Activated CD8-positive, alpha-beta T cell treated with anti-CD3 and anti-CD28 coated beads for 36 hours (primary cell): ENCODE measurements around the gene KLHL8. TPM values are rescaled to one million over a fixed set of nuclear protein-coding genes. Genes with fewer than 3 reads are reported as not detected.

Source experiments
- ATAC-seq: fragments of 200-7000 bp; cut with Tn5 transposase; one replicate; pipeline ENCODE4 v1.10.0; 2021; ENCODE audit warnings: mild to moderate bottlenecking, moderate library complexity
- CTCF ChIA-PET: fragments of 350-600 bp; sonication (Branson Sonifier 250); formaldehyde crosslinking; loops from one replicate; lab custom pipeline; 2021; ENCODE audit warnings: antibody characterized with exemption; lab: Charles Lee
- POLR2A ChIA-PET: fragments of 350-600 bp; sonication (Branson Sonifier 250); formaldehyde crosslinking; loops from one replicate; lab custom pipeline; 2021; ENCODE audit warnings: antibody characterized with exemption; lab: Charles Lee
- DNase-seq: peaks from one replicate; pipeline ENCODE4 v3.0.0-alpha.2; 2020
- H3K27ac Mint-ChIP-seq: one replicate; pipeline ENCODE4 v1.8.0; 2021; ENCODE audit warnings: mild to moderate bottlenecking, mixed read lengths
- H3K27me3 Mint-ChIP-seq: one replicate; pipeline ENCODE4 v1.8.0; 2021; ENCODE audit warnings: mixed read lengths
- H3K36me3 Mint-ChIP-seq: one replicate; pipeline ENCODE4 v1.8.0; 2021; ENCODE audit warnings: low read depth, mixed read lengths
- H3K4me1 Mint-ChIP-seq: one replicate; pipeline ENCODE4 v1.8.0; 2021; ENCODE audit warnings: low read depth, mixed read lengths
- H3K4me3 Mint-ChIP-seq: one replicate; pipeline ENCODE4 v1.8.0; 2021; ENCODE audit warnings: mild to moderate bottlenecking, moderate library complexity, mixed read lengths
- H3K9me3 Mint-ChIP-seq: one replicate; pipeline ENCODE4 v1.8.0; 2021; ENCODE audit warnings: mixed read lengths
- intact Hi-C: fragments of 100-400 bp; cut with micrococcal nuclease; formaldehyde crosslinking; loops from one replicate; pipeline ENCODE4 v1.10.0; 2022
- total RNA-seq, 2 experiments: library from RNA; stranded (reverse); gene quantifications; one replicate each; pipeline ENCODE4 v1.2.3, GENCODE V29; 2021
- TF ChIP-seq, protein P1 (sequence below): fragments of 200-600 bp; IDR thresholded peaks from one replicate; pipeline ENCODE4 v1.8.0; 2022; ENCODE audit warnings: antibody characterized with exemption, mild to moderate bottlenecking

Gene KLHL8
- total RNA-seq, 2 experiments from 2014 or later = 12.0 to 12.5 TPM

DNA sequence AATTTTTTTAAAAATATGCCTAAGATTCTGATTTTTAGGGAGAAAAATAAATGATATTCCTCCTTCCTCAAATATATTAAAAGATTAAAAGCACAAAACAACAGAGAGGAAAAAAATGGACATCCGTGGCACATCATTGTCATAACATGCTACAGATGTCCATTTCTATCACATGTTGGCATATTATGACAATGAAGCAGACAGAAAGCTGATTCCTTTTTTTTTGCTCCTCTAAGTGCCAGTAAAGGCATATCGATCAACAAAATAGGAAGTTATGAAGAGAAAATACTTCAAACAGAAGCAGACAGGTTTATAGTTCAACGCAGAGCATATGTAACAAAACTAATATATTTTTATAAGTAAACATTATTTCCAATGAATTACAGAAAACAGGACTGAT lies 11.2 kb downstream of the KLHL8 start:
- ChIA-PET POLR2A (no interaction called here), CTCF (interaction anchor here (1.2 to 2.2 kb wide), 3 partner anchors 10 to 59 kb away, joined by 3 to 7 read pairs (median 4); no protein-coding TSS in a partner anchor)
- H3K27ac Mint-ChIP-seq = no peak overlapping the region
- H3K36me3 Mint-ChIP-seq = peaks cover 22% of the 10 kb centered on the region
- H3K27me3 Mint-ChIP-seq = no peaks in the 10 kb centered on the region
- no peak for DNase-seq
- H3K9me3 Mint-ChIP-seq = no peaks in the 10 kb centered on the region
- H3K4me3 Mint-ChIP-seq = no peak overlapping the region
- ATAC-seq = no peak
- TF ChIP-seq, protein P1, sequence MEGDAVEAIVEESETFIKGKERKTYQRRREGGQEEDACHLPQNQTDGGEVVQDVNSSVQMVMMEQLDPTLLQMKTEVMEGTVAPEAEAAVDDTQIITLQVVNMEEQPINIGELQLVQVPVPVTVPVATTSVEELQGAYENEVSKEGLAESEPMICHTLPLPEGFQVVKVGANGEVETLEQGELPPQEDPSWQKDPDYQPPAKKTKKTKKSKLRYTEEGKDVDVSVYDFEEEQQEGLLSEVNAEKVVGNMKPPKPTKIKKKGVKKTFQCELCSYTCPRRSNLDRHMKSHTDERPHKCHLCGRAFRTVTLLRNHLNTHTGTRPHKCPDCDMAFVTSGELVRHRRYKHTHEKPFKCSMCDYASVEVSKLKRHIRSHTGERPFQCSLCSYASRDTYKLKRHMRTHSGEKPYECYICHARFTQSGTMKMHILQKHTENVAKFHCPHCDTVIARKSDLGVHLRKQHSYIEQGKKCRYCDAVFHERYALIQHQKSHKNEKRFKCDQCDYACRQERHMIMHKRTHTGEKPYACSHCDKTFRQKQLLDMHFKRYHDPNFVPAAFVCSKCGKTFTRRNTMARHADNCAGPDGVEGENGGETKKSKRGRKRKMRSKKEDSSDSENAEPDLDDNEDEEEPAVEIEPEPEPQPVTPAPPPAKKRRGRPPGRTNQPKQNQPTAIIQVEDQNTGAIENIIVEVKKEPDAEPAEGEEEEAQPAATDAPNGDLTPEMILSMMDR = no peak
- H3K4me1 Mint-ChIP-seq = peaks cover 15% of the 10 kb centered on the region
- intact Hi-C loops = no loop called here

DNA sequence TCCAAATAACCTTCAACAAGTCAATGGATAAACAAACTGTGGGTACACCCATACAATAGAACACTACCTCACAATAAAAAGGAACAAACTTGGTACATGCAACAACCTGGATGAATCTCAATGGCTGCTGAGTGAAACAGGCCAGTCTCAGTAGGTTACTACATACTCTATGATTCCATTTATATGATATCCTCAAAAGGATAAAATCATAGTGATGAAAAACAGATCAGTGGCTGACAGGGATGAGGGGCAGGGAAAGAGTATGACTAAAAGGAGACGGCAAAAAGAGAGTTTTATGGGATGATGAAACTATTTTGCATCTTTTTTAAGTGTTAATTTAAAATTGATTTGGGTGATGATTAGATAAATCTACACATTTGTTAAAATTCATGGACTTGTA lies 15.9 kb downstream of the KLHL8 start:
- ATAC-seq (no peak), DNase-seq (no peak)
- H3K27me3 Mint-ChIP-seq = no peaks in the 10 kb centered on the region
- H3K4me3 Mint-ChIP-seq = no peak overlapping the region
- ChIA-PET POLR2A (no interaction called here), CTCF (interaction anchor here (2.1 kb wide), 1 partner anchor 54 kb away, joined by 5 read pairs; no protein-coding TSS in a partner anchor)
- H3K4me1 Mint-ChIP-seq = peaks cover 12% of the 10 kb centered on the region
- intact Hi-C loops = no loop called here
- H3K9me3 Mint-ChIP-seq = peaks cover 7% of the 10 kb centered on the region
- peaks cover 35% of the 10 kb centered on the region for H3K36me3 Mint-ChIP-seq
- no peak overlapping the region for H3K27ac Mint-ChIP-seq
- TF ChIP-seq, protein P1 = no peak

DNA sequence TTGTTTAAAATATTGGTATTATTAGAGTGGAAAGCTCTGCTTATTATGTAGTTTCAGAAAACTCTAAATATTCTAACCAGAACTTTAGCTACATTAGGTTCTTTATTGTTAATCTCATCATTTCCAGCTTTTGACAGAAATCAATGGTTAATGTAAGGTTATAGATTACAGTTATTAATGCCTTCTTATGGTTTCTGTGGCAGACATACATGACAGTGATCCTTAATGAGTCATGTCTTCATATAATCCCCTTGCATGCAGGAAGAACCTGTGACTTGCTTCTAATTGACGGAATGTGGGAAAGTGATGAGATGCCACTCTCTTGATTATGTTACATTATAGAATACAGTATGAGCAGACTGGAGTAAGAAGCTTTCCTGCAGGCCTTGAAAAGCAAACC lies 23.5 kb downstream of the KLHL8 start:
- intact Hi-C loops = no loop called here
- TF ChIP-seq, protein P1 = no peak
- H3K36me3 Mint-ChIP-seq = peaks cover 15% of the 10 kb centered on the region
- no peaks in the 10 kb centered on the region for H3K27me3 Mint-ChIP-seq
- ChIA-PET CTCF (no interaction called here), POLR2A (interaction anchor here (0.6 kb wide), 1 partner anchor 44 kb away, joined by 3 read pairs; no protein-coding TSS in a partner anchor)
- H3K4me1 Mint-ChIP-seq = peaks cover 28% of the 10 kb centered on the region
- no peak overlapping the region for H3K27ac Mint-ChIP-seq
- H3K9me3 Mint-ChIP-seq = no peaks in the 10 kb centered on the region
- DNase-seq (no peak), ATAC-seq (no peak)
- no peak overlapping the region for H3K4me3 Mint-ChIP-seq

DNA sequence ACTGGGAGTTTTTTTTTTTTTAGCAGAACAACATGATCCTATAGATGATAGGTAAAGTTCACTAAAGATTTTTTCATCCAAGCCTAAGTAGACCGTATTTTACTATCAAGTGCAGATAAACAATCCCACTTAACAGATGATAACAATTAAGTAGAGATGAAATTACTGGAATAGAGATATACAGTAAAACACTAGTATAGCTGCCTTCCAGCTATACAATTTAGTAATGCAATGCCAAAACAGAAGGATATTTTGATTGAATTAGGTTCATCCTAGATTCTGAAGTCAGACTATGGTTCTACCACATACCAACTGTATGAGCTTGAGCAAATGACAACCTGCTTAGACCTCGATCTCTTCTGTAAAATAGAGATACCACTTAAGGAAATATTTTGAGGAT lies 24.3 kb downstream of the KLHL8 start:
- no peak for ATAC-seq
- Mint-ChIP-seq H3K27ac (no peak overlapping the region), H3K4me1 (peaks cover 26% of the 10 kb centered on the region), H3K4me3 (no peak overlapping the region), H3K9me3 (no peaks in the 10 kb centered on the region), H3K36me3 (peaks cover 15% of the 10 kb centered on the region), H3K27me3 (no peaks in the 10 kb centered on the region)
- POLR2A ChIA-PET = no interaction called here
- TF ChIP-seq, protein P1 = no peak
- intact Hi-C loops = no loop called here
- CTCF ChIA-PET = no interaction called here
- DNase-seq = no peak

DNA sequence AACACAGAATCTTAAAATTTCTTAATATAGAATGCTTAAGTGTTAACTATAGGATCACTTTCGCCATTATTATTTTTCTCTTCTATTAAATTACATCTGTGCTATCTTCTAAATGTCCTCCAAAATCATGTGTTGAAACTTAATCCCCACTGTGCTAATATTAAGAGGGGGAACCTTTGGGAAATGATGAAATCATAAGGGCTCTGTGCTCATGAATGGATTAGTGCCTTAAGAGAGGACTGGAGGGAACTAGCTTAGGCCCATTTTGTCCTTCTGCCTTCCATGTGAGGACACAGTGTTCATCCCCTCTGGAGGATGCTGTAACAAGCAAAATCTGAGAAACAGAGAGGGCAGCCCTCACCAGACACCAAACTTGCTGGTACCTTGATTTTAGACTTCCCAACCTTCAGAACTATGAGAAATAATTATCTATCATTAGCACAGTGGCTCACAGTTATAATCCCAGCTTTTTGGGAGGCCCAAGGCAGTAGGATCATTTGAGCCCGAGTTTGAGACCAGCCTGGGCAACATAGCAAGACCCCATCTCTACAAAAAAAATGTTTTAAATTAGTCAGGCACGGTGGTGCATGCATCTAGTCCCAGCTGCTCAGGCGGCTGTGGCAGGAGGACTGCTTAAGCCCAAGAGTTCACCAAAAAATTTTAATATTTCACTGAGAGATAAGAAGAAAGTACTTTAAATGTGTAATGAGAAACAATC lies 26.3 kb downstream of the KLHL8 start:
- ChIA-PET POLR2A (no interaction called here), CTCF (no interaction called here)
- H3K9me3 Mint-ChIP-seq = no peaks in the 10 kb centered on the region
- H3K36me3 Mint-ChIP-seq = peaks cover 13% of the 10 kb centered on the region
- H3K4me3 Mint-ChIP-seq = no peak overlapping the region
- H3K27me3 Mint-ChIP-seq = no peaks in the 10 kb centered on the region
- DNase-seq = no peak
- no peak for ATAC-seq
- TF ChIP-seq, protein P1 = no peak
- H3K27ac Mint-ChIP-seq = no peak overlapping the region
- H3K4me1 Mint-ChIP-seq = peaks cover 19% of the 10 kb centered on the region
- intact Hi-C loops = no loop called here
